ENCODE data around the gene NSMCE3.

DNA sequence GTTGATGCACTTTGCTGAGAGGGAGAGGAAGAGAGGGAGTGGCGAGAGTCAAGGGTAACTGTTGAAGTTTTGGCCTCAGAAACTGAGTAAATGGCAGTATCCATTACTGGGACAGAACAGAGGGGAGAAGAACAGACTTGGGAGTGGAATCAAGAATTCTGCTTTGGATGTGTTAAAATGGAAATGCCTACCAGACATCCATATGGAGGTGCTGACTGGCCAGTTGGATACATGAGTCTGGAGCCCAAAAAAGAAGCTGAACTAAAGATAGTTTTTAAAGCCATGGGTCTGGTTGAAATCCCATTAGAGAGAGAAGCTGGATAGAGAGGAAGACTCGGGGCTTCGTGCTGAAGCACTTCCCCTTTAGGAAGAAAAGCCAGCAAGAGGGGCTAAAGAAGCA, 35.9 kb upstream of the NSMCE3 start:
- TF ChIP-seq CTCF (IDR thresholded peaks at IDR 0.05), result no peak
- no peak for TF ChIP-seq POLR2A (IDR thresholded peaks at IDR 0.05)

Data from body of pancreas (tissue), 4 donors.